ENCODE measurements around the gene ZNF646.

DNA sequence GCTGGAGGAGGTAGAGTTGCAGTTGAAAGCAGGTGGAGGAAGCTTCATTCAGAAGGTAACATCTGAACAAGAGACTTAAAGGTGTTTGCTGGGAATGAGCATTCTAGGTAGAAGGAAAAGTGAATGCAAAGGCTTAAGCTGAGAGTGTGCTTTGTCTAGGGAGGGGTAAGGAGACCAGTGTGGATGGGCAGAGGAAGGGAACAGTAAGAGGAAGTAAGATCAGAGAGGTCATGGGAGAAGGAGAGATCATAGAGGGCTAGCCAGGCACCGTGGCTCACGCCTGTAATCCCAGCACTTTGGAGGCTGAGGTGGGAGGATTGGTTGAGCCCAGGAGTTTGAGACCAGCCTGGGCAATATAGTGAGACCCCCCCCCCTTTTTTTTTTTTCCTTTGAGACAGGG is 37.5 kb upstream of the ZNF646 start:
- TF ChIP-seq EZH2phosphoT487 (IDR thresholded peaks at IDR 0.05; ENCODE audit: borderline replicate concordance, low read depth, low read length): no peak
- TF ChIP-seq, protein P1, sequence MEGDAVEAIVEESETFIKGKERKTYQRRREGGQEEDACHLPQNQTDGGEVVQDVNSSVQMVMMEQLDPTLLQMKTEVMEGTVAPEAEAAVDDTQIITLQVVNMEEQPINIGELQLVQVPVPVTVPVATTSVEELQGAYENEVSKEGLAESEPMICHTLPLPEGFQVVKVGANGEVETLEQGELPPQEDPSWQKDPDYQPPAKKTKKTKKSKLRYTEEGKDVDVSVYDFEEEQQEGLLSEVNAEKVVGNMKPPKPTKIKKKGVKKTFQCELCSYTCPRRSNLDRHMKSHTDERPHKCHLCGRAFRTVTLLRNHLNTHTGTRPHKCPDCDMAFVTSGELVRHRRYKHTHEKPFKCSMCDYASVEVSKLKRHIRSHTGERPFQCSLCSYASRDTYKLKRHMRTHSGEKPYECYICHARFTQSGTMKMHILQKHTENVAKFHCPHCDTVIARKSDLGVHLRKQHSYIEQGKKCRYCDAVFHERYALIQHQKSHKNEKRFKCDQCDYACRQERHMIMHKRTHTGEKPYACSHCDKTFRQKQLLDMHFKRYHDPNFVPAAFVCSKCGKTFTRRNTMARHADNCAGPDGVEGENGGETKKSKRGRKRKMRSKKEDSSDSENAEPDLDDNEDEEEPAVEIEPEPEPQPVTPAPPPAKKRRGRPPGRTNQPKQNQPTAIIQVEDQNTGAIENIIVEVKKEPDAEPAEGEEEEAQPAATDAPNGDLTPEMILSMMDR (conservative IDR thresholded peaks at IDR 0.05; ENCODE audit: low read length): no peak
